Adrenal gland (tissue), 12 donors: ENCODE measurements around the gene SFN. TPM values are rescaled to one million over a fixed set of nuclear protein-coding genes. Genes with fewer than 3 reads are reported as not detected.

ENCODE experiments used
- DNase-seq, 7 donors: peaks; one replicate each; pipeline ENCODE4 v3.0.0-alpha.2; 2019 to 2020
- H3K27ac ChIP-seq, 5 donors: fragments of 200-600 bp; sonication (generic) in 4 of 5; 1 replicate in 3 of 5; 2 replicates in 2 of 5; pipeline versions ENCODE4 v1.5.1 to v1.8.0; 2016 to 2020; ENCODE audit warnings: mild to moderate bottlenecking in 1 of 5
- H3K27me3 ChIP-seq: fragments of 200-600 bp; 2 replicates; pipeline ENCODE4 v1.8.0; 2021
- H3K36me3 ChIP-seq, 2 donors: fragments of 200-600 bp; replicated peaks in 1 of 2; 1 replicate in 1 of 2; 2 replicates in 1 of 2; pipeline versions ENCODE4 v1.5.1 to v1.8.0; 2018 to 2022
- H3K4me1 ChIP-seq, 2 donors: fragments of 200-600 bp; replicated peaks in 1 of 2; 1 replicate in 1 of 2; 2 replicates in 1 of 2; pipeline versions ENCODE4 v1.5.1 to v1.8.0; 2018 to 2021
- H3K4me3 ChIP-seq, 4 donors: fragments of 200-600 bp; sonication (generic) in 3 of 4; one replicate each; pipeline ENCODE4 v1.5.1; 2016 to 2018
- H3K9me3 ChIP-seq, 3 donors: fragments of 200-600 bp; sonication (generic) in 1 of 3; replicated peaks in 1 of 3; 1 replicate in 2 of 3; 2 replicates in 1 of 3; pipeline versions ENCODE4 v1.5.1 to v1.8.0; 2016 to 2021
- CTCF ChIP-seq, 6 experiments: fragments of 450-650 bp in 4 of 6; fragments of 200-600 bp in 2 of 6; sonication (generic) in 1 of 6; IDR thresholded peaks; 1 replicate in 5 of 6; 2 replicates in 1 of 6; pipeline versions ENCODE4 v1.5.1 to v1.8.0; 2016 to 2021; ENCODE audit warnings: antibody characterized with exemption in 6 of 6, mild to moderate bottlenecking in 2 of 6, moderate library complexity in 1 of 6
- POLR2A ChIP-seq, 2 donors: fragments of 450-650 bp; IDR thresholded peaks; one replicate each; pipeline ENCODE4 v1.6.1; 2017; ENCODE audit warnings: antibody characterized with exemption in 2 of 2, mild to moderate bottlenecking in 2 of 2, moderate library complexity in 1 of 2
- WGBS, 4 donors: extraction: QIAGEN DNeasy Blood & Tissue Kit in 2 of 4; methylation state at CpG; one replicate each; pipeline versions ENCODE4 v1.1.5 to v1.1.7; 2013 to 2017; 5-methylcytosine and 5-hydroxymethylcytosine counted together
- intact Hi-C, 2 donors: fragments of 100-400 bp; cut with DNase I; formaldehyde crosslinking; loops; one replicate each; pipeline versions ENCODE4 v1.14.1 to v1.15.0; 2022 to 2023
- polyA plus RNA-seq, 3 donors: library from polyadenylated mRNA; stranded (reverse); fragments of 200-250 nt in 2 of 3; fragments of 350-450 nt in 1 of 3; fragmentation: Illumina TruSeq in 1 of 3; extraction: RNeasy Lipid Tissue Mini Kit (QIAGEN cat#74804) in 1 of 3; gene quantifications; one replicate each; pipeline ENCODE4 v1.2.3, GENCODE V29; 2013 to 2014
- total RNA-seq, 9 donors: library from RNA; depleted of rRNA in 4 of 9; stranded (reverse); fragments of >200 nt in 4 of 9; fragments of 120-200 nt in 1 of 9; fragmentation: NEBNext Ultra II Directional in 1 of 9; extraction: Animal tissue kit (Norgen Biotek cat#: 25700) in 1 of 9; gene quantifications; one replicate each; pipeline versions ENCODE4 v1.1.0 to v1.2.4, GENCODE V29; 2013 to 2023
- donor health status: healthy with polysubstance abuse.
- donor health status: Bipolar disorder and iron deficiency.
- donor health status: DM: yes; HTN: yes; CAD: no.
- donor health status: DM: no; HTN: no; CAD: no.
- donor health status: DM: no; HTN: no; CAD: no.
- donor health status: DM: yes; HTN: yes; CAD: no.

Gene SFN
- total and polyA plus RNA-seq, 12 donors = 0.06 to 1.1 (median 0.40) TPM; not detected in 4

GRCh38 chr1:26888231-26888630 is 25.3 kb downstream of the SFN start:
- WGBS, 4 donors = 70 to 94% (median 88%) methylated on average over 1 of the region's 1 CpG; no CpG with 5 or more reads in 1 of the 4 donors
- H3K9me3 ChIP-seq = no peaks in the 10 kb centered on the region
- H3K27ac ChIP-seq = peak overlapping the region in 1 of 5 donors; percentile 94
- H3K4me1 ChIP-seq = peaks cover 7 to 10% of the 10 kb centered on the region in 2 donors
- H3K36me3 ChIP-seq = peaks cover 0 to 69% of the 10 kb centered on the region in 2 donors
- TF ChIP-seq POLR2A (IDR thresholded peaks at IDR 0.05) (no peak), CTCF (IDR thresholded peaks at IDR 0.05) (no peak)
- DNase-seq = no peak
- no peaks in the 10 kb centered on the region for H3K27me3 ChIP-seq
- intact Hi-C loops = loop anchor here in 1 of 2 donors (10.0 kb wide), 1 partner anchor 283 kb away; no protein-coding TSS in a partner anchor
- H3K4me3 ChIP-seq = no peak overlapping the region

GRCh38 chr1:26889551-26890466 is 26.9 kb downstream of the SFN start, which contains the start of gene GPN2:
GPN2 (minus strand) TSS chr1:26890283; CDS start chr1:26890096, 187 bp downstream.
- peaks cover 0 to 67% of the 10 kb centered on the region in 2 donors for H3K36me3 ChIP-seq
- peak within 1 kb of the TSS; percentile 63 to 99 (median 89) for H3K27ac ChIP-seq
- intact Hi-C loops = loop anchor here in 1 of 2 donors (10.0 kb wide), 1 partner anchor 285 kb away; no protein-coding TSS in a partner anchor
- peak within 1 kb of the TSS; percentile 53 to 96 (median 76) for H3K4me3 ChIP-seq
- no peak for TF ChIP-seq CTCF (IDR thresholded peaks at IDR 0.05)
- peak; percentile 62 to 85 for TF ChIP-seq POLR2A (IDR thresholded peaks at IDR 0.05)
- H3K4me1 ChIP-seq = peaks cover 7 to 10% of the 10 kb centered on the region in 2 donors
- 1 to 3% (median 1%) methylated on average over 26 to 89 of the region's 89 CpGs for WGBS, 4 donors
- no peaks in the 10 kb centered on the region for H3K9me3 ChIP-seq
- DNase-seq = peak; percentile 79 to 88 (median 82)
- H3K27me3 ChIP-seq = no peaks in the 10 kb centered on the region

GRCh38 chr1:26890467-26890796 is 27.5 kb downstream of the SFN start:
- no peak for TF ChIP-seq CTCF (IDR thresholded peaks at IDR 0.05)
- no peak for TF ChIP-seq POLR2A (IDR thresholded peaks at IDR 0.05)
- peak overlapping the region; percentile 35 to 99 (median 89) for H3K27ac ChIP-seq
- H3K36me3 ChIP-seq = peaks cover 0 to 67% of the 10 kb centered on the region in 2 donors
- 2 to 5% (median 3%) methylated on average over 4 to 12 of the region's 12 CpGs for WGBS, 4 donors
- no peak for DNase-seq
- H3K4me3 ChIP-seq = peak overlapping the region in 3 of 4 donors; percentile 61 to 96 (median 90)
- H3K4me1 ChIP-seq = peaks cover 7 to 10% of the 10 kb centered on the region in 2 donors
- no peaks in the 10 kb centered on the region for H3K9me3 ChIP-seq
- H3K27me3 ChIP-seq = no peaks in the 10 kb centered on the region
- intact Hi-C loops = no loop called here

- Histone ChIP-seq H3K4me3 (no peak overlapping the region), H3K27me3 (no peaks in the 10 kb centered on the region), H3K36me3 (peaks cover 0 to 65% of the 10 kb centered on the region in 2 donors), H3K27ac (no peak overlapping the region), H3K4me1 (peaks cover 7 to 12% of the 10 kb centered on the region in 2 donors), H3K9me3 (no peaks in the 10 kb centered on the region)
- DNase-seq = no peak
- WGBS, 4 donors = 93 to 95% (median 94%) methylated on average over 13 of the region's 13 CpGs
- TF ChIP-seq POLR2A (IDR thresholded peaks at IDR 0.05) (no peak), CTCF (IDR thresholded peaks at IDR 0.05) (no peak)
- intact Hi-C loops = no loop called here
Observed at GRCh38 chr1:26894263-26894662, 31.3 kb downstream of the SFN start.
